Measurements from ENCODE around the gene MYO15A. TPM values are rescaled to one million over a fixed set of nuclear protein-coding genes. Genes with fewer than 3 reads are reported as not detected.
A peak's percentile ranks its signal among the peaks of the same experiment; 100 is the strongest.

Gene MYO15A
- total RNA-seq, 1 donor = 0.45 TPM

- peak; percentile 81 for DNase-seq (ENCODE audit: low read depth)
- TF ChIP-seq CTCF (IDR thresholded peaks at IDR 0.05; ENCODE audit: insufficient read depth, low read length) = no peak
- H3K4me3 ChIP-seq (ENCODE audit: low read depth, low read length) = peak overlapping the region; percentile 42
These were observed 49.6 kb downstream of the MYO15A start for GRCh38 chr17:18158022-18158600.

DNA sequence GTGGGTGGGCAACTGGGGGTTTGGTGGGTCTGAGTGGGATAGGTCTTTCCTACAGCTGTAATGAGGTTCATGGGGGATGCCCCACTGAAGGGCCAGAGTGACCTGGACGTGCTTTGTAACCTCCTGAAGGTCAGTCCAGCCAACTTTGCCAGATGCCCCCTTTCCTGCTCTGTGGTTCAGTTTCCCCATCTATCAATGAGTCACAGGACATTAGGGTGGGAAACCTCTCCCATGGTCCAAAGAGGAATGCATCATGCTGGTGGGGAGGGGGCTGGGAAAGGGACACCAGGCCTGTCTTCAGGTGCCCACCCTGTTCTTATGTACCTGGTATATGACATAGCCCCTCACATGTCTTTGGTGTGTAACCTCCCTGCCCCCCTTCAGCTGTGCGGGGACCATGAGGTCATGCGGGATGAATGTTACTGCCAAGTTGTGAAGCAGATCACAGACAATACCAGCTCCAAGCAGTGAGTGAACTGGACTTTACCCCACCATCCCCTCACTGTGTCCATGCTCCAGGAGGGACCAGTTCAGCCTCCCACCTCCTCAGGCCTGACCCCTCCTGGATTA, 51.1 kb downstream of the MYO15A start:
- DNase-seq (ENCODE audit: low read depth) = no peak
- TF ChIP-seq CTCF (IDR thresholded peaks at IDR 0.05; ENCODE audit: insufficient read depth, low read length) = no peak
- no peak overlapping the region for H3K4me3 ChIP-seq (ENCODE audit: low read depth, low read length)

- DNase-seq (ENCODE audit: low read depth) = no peak
- no peak overlapping the region for H3K4me3 ChIP-seq (ENCODE audit: low read depth, low read length)
- TF ChIP-seq CTCF (IDR thresholded peaks at IDR 0.05; ENCODE audit: insufficient read depth, low read length) = no peak
These were observed 51.7 kb downstream of the MYO15A start for GRCh38 chr17:18160128-18160856.

GRCh38 chr17:18161207-18162145, 52.9 kb downstream of the MYO15A start:
- TF ChIP-seq CTCF (IDR thresholded peaks at IDR 0.05; ENCODE audit: insufficient read depth, low read length) = no peak
- DNase-seq (ENCODE audit: low read depth) = no peak
- H3K4me3 ChIP-seq (ENCODE audit: low read depth, low read length) = no peak overlapping the region

GRCh38 chr17:18163547-18163946, 55.0 kb downstream of the MYO15A start:
- no peak for TF ChIP-seq CTCF (IDR thresholded peaks at IDR 0.05; ENCODE audit: insufficient read depth, low read length)
- DNase-seq (ENCODE audit: low read depth) = no peak
- H3K4me3 ChIP-seq (ENCODE audit: low read depth, low read length) = no peak overlapping the region

- no peak overlapping the region for H3K4me3 ChIP-seq (ENCODE audit: low read depth, low read length)
- no peak for TF ChIP-seq CTCF (IDR thresholded peaks at IDR 0.05; ENCODE audit: insufficient read depth, low read length)
- DNase-seq (ENCODE audit: low read depth) = peak; percentile 39
These were observed 58.3 kb downstream of the MYO15A start for GRCh38 chr17:18166894-18167293.
